ENCODE measurements around the gene ZNF618. TPM values are rescaled to one million over a fixed set of nuclear protein-coding genes. Genes with fewer than 3 reads are reported as not detected.

Gene ZNF618
- total RNA-seq, 1 donor from 2014 or later, result 1.9 TPM

GRCh38 chr9:113998114-113998513 is 122.0 kb downstream of the ZNF618 start:
- intact Hi-C loops (cut with micrococcal nuclease), result no loop called here
- Histone ChIP-seq H3K9me3 (replicated peaks) (no peaks in the 10 kb centered on the region), H3K27ac (replicated peaks) (no peak overlapping the region), H3K4me3 (no peak overlapping the region), H3K36me3 (no peaks in the 10 kb centered on the region), H3K27me3 (ENCODE audit: low read depth) (peaks cover 21% of the 10 kb centered on the region), H3K4me1 (peaks cover 31% of the 10 kb centered on the region)
- TF ChIP-seq CTCF (IDR thresholded peaks at IDR 0.05; ENCODE audit: borderline replicate concordance), result no peak
- no peak for DNase-seq

GRCh38 chr9:113998525-113999255 is 122.6 kb downstream of the ZNF618 start:
- TF ChIP-seq CTCF (IDR thresholded peaks at IDR 0.05; ENCODE audit: borderline replicate concordance), result peak; percentile 14
- no peak for DNase-seq
- Histone ChIP-seq H3K27ac (replicated peaks) (no peak overlapping the region), H3K27me3 (ENCODE audit: low read depth) (peaks cover 21% of the 10 kb centered on the region), H3K4me1 (peaks cover 31% of the 10 kb centered on the region), H3K36me3 (no peaks in the 10 kb centered on the region), H3K9me3 (replicated peaks) (no peaks in the 10 kb centered on the region), H3K4me3 (no peak overlapping the region)
- intact Hi-C loops (cut with micrococcal nuclease), result no loop called here

DNA sequence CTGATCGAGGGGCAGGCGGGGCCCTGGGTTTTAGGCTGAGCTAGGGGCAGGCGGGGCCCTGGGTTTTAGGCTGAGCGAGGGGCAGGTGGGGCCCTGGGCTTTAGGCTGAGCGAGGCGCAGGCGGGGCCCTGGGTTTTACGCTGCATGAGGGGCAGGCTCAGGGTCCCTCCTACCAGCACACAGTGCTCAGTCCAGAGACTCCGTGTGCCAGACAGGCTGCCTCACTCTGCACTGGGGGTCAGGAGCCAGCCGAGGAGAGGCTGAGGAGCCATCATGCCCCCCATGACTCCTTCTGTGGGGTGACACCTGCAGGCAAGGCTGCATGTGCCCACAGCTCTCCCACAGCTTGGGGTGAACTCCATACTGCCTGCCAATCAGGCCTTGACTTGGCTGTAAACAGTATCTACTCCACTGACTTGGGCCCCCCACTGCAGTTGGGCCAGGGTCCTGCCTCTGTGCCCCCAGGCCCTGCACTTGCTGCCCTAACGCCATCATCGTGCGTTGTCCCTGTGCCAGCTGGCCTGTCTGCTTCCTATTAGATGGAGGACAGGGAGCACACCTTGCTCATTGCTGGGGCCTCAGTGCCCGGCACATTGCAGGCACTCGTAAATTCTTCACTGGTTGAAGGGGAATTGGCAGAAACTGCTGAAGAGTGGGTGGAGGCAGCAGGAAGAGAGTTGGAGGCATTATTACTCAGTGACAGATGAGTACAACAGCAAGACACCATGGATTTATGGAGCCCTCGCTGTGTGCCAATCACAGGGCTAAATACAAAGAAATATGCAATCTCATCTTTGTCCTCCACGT is 123.3 kb downstream of the ZNF618 start:
- no peak for DNase-seq
- Histone ChIP-seq H3K27ac (replicated peaks) (no peak overlapping the region), H3K27me3 (ENCODE audit: low read depth) (peaks cover 21% of the 10 kb centered on the region), H3K36me3 (no peaks in the 10 kb centered on the region), H3K9me3 (replicated peaks) (no peaks in the 10 kb centered on the region), H3K4me1 (peaks cover 31% of the 10 kb centered on the region), H3K4me3 (no peak overlapping the region)
- intact Hi-C loops (cut with micrococcal nuclease), result no loop called here
- no peak for TF ChIP-seq CTCF (IDR thresholded peaks at IDR 0.05; ENCODE audit: borderline replicate concordance)

GRCh38 chr9:114000063-114000454 is 124.0 kb downstream of the ZNF618 start:
- H3K4me1 ChIP-seq, result peaks cover 31% of the 10 kb centered on the region
- intact Hi-C loops (cut with micrococcal nuclease), result no loop called here
- H3K36me3 ChIP-seq, result no peaks in the 10 kb centered on the region
- no peak for DNase-seq
- no peaks in the 10 kb centered on the region for H3K9me3 ChIP-seq (replicated peaks)
- H3K4me3 ChIP-seq, result no peak overlapping the region
- H3K27ac ChIP-seq (replicated peaks), result no peak overlapping the region
- TF ChIP-seq CTCF (IDR thresholded peaks at IDR 0.05; ENCODE audit: borderline replicate concordance), result no peak
- H3K27me3 ChIP-seq (ENCODE audit: low read depth), result peaks cover 21% of the 10 kb centered on the region

DNA sequence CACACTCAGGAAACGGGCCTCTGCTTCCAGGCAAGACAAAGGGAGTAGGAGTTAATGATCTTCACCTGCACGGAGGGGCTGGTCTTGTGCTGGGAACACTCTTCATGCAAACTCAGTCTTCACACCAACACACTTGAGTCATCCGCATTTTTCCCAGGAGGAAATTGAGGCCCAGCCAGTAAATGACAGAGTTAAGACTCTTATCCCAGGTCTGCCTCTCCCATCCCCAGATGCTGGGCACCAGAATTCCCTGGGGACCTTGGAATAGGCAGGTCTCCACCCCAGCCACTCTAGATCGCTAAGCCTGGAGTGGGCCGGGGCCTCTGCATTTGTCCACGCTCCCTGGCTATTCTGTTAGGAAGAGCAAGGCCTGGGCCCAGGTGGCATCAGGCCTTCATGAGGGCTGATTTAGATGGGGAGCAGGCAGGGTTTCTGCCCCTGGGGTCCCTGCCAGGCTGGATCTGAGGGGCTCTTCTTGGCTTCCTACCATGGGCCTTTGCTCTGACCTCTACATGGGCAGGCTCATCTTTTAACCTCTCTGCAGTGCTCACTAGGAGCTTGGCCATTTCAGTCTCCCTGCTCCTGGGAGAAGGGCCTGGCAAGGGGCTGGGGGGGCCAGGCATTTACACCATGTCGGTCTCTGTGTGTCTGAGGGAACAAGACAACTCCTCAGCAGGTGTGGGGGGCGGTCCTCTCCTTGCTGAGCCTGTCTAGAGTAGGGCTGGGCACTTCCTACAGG is 124.7 kb downstream of the ZNF618 start:
- H3K27ac ChIP-seq (replicated peaks), result no peak overlapping the region
- H3K9me3 ChIP-seq (replicated peaks), result no peaks in the 10 kb centered on the region
- no peak for DNase-seq
- peaks cover 29% of the 10 kb centered on the region for H3K4me1 ChIP-seq
- TF ChIP-seq CTCF (IDR thresholded peaks at IDR 0.05; ENCODE audit: borderline replicate concordance), result no peak
- intact Hi-C loops (cut with micrococcal nuclease), result no loop called here
- no peaks in the 10 kb centered on the region for H3K36me3 ChIP-seq
- no peak overlapping the region for H3K4me3 ChIP-seq
- H3K27me3 ChIP-seq (ENCODE audit: low read depth), result peaks cover 14% of the 10 kb centered on the region
